Measurements from ENCODE around the gene OMG. TPM values are rescaled to one million over a fixed set of nuclear protein-coding genes. Genes with fewer than 3 reads are reported as not detected.
"Not testable (repeated sequence)": the region's sequence is repeated elsewhere in the genome, so short reads cannot be mapped to it uniquely, and the experiment has no call there.

The OMG gene, protein sequence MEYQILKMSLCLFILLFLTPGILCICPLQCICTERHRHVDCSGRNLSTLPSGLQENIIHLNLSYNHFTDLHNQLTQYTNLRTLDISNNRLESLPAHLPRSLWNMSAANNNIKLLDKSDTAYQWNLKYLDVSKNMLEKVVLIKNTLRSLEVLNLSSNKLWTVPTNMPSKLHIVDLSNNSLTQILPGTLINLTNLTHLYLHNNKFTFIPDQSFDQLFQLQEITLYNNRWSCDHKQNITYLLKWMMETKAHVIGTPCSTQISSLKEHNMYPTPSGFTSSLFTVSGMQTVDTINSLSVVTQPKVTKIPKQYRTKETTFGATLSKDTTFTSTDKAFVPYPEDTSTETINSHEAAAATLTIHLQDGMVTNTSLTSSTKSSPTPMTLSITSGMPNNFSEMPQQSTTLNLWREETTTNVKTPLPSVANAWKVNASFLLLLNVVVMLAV
- under 1 TPM in 1 of 2 experiments, not detected in 1; 0.19 TPM for total RNA-seq

- ChIA-PET POLR2A (no interaction called here), CTCF (no interaction called here)
These were observed at the start of gene OMG for GRCh38 chr17:31297090-31297489. Gene OMG, minus strand, starts transcription at chr17:31297239. Its CDS starts 908 bp downstream, at chr17:31296331.

DNA sequence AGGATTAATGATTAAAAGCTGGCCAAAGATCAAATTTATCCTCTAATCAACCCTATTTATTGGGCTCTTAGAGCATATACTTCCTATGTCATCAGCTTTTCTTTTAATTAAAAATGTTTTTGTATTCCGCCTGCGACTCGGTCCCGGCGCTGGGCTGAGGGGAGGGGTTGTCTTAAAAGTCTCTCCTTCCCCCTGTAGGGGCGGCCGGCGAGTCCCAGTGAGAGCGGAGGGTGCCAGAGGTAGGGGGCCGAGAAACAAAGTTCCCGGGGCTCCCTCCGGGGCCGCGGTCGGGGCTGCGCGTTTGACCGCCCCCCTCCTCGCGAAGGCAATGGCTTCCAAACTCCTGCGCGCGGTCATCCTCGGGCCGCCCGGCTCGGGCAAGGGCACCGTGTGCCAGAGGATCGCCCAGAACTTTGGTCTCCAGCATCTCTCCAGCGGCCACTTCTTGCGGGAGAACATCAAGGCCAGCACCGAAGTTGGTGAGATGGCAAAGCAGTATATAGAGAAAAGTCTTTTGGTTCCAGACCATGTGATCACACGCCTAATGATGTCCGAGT, 48.2 kb upstream of the OMG start:
- CTCF ChIA-PET, POLR2A ChIA-PET: not testable (repeated sequence)

GRCh38 chr17:31339906-31340661, 43.0 kb upstream of the OMG start:
- CTCF ChIA-PET = interaction anchor here (1.3 kb wide), 1 partner anchor 74 kb away, joined by 3 read pairs; no protein-coding TSS in a partner anchor
- POLR2A ChIA-PET = no interaction called here

GRCh38 chr17:31329221-31329620, 32.2 kb upstream of the OMG start:
- CTCF ChIA-PET = no interaction called here
- POLR2A ChIA-PET = no interaction called here

GRCh38 chr17:31328160-31328535, 31.1 kb upstream of the OMG start:
- CTCF ChIA-PET = no interaction called here

DNA sequence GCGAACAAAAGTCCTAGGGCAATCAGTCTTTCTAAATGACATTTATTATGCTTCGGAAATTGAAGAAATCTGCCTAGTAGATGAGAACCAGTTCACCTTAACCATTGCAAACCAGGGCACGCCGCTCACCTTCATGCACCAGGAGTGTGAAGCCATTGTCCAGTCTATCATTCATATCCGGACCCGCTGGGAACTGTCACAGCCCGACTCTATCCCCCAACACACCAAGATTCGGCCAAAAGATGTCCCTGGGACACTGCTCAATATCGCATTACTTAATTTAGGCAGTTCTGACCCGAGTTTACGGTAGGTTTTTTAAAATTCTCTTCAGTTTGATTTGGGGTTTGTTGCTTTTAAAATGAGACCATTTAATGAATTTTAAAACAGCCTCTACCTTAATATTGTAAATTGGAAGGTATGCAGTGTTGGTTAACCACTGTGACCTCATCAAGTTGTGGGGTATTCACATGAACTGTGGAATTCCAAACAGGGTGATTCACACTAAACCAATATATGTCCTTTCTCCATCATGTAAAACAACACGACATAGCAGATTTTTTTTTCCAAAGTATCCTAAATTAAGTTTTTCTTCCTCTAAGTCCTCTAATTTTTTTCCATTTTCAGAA, 30.6 kb upstream of the OMG start:
- CTCF ChIA-PET = no interaction called here
- POLR2A ChIA-PET = no interaction called here

More at GRCh38 chr17:31328160-31328535, 31.1 kb upstream of the OMG start:
- POLR2A ChIA-PET = no interaction called here

DNA sequence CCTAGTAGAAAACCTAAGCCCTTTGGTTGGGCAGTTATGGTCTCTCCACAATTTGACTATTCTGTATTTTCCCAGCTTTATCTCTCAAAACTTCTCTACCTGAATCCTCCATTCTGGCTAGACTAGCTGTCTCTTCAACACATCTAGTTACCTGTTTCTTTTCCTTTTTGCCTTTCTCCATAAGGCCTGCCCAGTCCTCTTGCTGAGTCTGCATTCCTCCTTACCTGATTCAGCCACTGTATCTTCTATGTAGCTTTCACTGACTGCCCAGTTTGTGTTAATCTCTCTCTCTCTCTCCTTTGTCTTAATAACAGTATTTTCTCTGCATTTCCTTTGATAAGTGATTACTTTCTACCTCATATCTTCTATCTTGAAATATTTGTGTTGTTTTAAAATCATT, 26.5 kb upstream of the OMG start:
- ChIA-PET CTCF (no interaction called here), POLR2A (no interaction called here)

- ChIA-PET POLR2A (interaction anchor here (0.7 to 0.9 kb wide), 2 partner anchors 9 to 12 kb away, joined by 3 read pairs; no protein-coding TSS in a partner anchor), CTCF (interaction anchor here (1.0 kb wide), 1 partner anchor 10 kb away, joined by 3 read pairs; no protein-coding TSS in a partner anchor)
These were observed 24.9 kb upstream of the OMG start for GRCh38 chr17:31321966-31322365.

- POLR2A ChIA-PET = interaction anchor here (0.7 to 0.9 kb wide), 3 partner anchors 8 to 11 kb away, joined by 3 read pairs; no protein-coding TSS in a partner anchor
- CTCF ChIA-PET = interaction anchor here (1.0 kb wide), 1 partner anchor 10 kb away, joined by 3 read pairs; no protein-coding TSS in a partner anchor
These were observed 24.4 kb upstream of the OMG start, which contains the start of gene EVI2A for GRCh38 chr17:31321481-31321880. Gene EVI2A, minus strand, starts transcription at chr17:31321622. Its CDS starts 2,609 bp downstream, at chr17:31319013.

DNA sequence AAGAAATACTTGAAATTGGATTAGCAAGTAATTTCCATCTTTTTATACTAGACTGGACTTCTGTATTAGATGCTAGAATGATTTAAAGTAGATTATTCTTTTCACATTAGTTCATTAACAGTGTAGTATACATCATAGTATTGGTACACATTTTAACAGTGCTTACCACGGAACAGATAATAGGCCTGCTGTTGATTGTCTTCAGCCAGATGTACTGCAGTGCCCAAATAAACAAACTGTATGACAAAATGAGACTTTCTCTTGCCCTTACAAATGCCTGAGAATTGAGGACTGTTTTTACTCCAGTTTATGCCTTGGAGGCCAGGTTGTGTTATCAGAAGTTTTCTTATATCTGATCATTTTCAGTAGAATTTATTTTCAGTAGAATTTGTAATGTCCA, 23.8 kb upstream of the OMG start:
- ChIA-PET CTCF (interaction anchor here (1.0 kb wide), 1 partner anchor 10 kb away, joined by 4 read pairs; no protein-coding TSS in a partner anchor), POLR2A (interaction anchor here (0.7 to 1.9 kb wide), 3 partner anchors 9 to 12 kb away, joined by 3 to 15 read pairs (median 7); no protein-coding TSS in a partner anchor)

DNA sequence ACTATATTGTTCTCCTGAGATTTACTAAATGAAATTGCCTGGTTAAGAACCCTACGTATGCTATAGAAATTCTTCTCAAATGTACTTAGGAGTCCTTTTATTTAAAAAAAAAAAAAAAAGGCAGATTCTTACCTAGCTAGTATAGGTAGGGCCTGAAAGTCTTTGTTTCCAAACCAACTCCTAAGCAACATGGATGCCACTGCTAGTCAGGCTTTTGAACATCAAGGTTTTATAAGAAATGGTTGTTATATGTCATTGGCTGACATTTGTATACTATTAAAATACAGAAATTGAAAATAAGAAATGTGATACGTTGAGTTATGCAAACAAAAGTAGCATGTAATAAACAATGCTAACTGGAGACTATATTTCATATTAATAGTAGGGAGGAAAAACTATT, 23.2 kb upstream of the OMG start:
- POLR2A ChIA-PET = interaction anchor here (1.2 to 1.9 kb wide), 2 partner anchors 9 to 10 kb away, joined by 7 to 15 read pairs; no protein-coding TSS in a partner anchor
- CTCF ChIA-PET = interaction anchor here (1.0 kb wide), 1 partner anchor 9 kb away, joined by 4 read pairs; no protein-coding TSS in a partner anchor

GRCh38 chr17:31318851-31319661, 22.0 kb upstream of the OMG start:
- CTCF ChIA-PET = interaction anchor here (0.7 to 1.7 kb wide), 3 partner anchors 8 to 622 kb away, joined by 3 to 6 read pairs (median 3); no protein-coding TSS in a partner anchor
- POLR2A ChIA-PET = interaction anchor here (0.6 to 1.9 kb wide), 5 partner anchors 9 to 336 kb away, joined by 3 to 15 read pairs (median 3); no protein-coding TSS in a partner anchor

DNA sequence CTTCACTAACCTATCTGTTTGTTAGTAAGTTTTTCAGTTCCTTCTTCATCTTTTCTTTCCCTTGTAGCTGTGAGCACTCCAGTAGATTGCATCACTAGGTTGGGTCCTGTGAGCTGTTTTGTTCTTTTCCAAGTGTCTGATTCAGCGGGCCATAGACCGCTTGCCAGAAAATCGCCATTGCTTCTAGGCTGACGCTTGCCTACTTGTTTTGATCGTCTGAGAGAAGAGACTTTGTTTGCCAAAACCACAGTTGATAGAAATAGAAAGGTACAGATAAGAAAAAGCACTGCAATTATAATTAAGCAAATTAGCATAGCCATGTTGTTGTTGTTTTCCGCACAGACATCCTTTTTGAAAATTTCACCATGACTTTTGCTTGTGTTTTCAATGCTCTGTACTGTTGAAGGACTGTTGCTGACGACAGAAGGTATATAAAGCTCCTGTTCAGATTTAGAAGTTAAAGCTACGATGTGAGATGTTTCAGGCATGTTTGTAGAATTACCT, 21.3 kb upstream of the OMG start:
- CTCF ChIA-PET = interaction anchor here (0.9 to 1.7 kb wide), 2 partner anchors 8 to 10 kb away, joined by 3 to 6 read pairs; no protein-coding TSS in a partner anchor
- POLR2A ChIA-PET = interaction anchor here (1.0 to 1.3 kb wide), 2 partner anchors 9 to 190 kb away, joined by 3 read pairs; no protein-coding TSS in a partner anchor

- ChIA-PET CTCF (no interaction called here), POLR2A (no interaction called here)
These were observed 17.7 kb upstream of the OMG start for GRCh38 chr17:31314782-31315100.

DNA sequence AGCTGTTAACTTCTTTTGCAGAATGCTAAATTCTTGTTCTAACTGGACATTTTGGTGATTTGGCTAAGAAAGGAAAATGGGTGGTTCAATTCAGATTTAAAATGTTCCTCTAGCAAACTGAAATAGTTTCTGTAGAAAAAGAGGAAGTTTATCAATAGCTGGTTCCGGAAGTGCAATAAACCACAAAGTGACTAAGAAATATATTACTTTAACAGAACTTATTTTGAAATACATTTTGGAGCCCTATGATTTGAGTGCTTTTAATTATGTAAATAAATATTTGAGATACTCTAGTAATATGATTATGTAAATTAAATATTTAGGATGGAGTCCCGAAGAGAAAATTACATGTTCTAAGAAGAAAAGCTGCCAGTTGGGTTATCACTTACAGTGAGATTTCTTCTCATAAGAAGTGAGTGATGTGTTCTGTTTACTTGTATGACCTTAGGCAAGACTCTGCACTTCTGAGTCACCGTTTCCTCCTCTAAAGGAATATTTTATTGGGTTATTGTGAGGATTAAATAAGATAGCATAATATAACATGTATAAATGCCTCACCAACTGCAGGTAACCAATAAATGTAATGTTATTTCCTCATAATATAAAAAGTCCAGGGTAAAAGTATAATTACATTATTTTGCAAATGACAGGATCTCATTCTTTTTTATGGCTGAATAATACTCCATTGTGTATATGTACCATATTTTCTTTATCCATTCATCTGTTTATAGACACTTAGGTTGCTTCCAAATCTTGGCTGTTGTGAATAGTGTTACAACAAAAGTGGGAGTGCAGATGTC, 17.1 kb upstream of the OMG start, which contains the start of gene EVI2B:
Gene EVI2B (minus strand): TSS at position 73 of the 800 bp plus-strand sequence. CDS start 8,445 bp downstream, outside the sequence.
- POLR2A ChIA-PET = no interaction called here
- CTCF ChIA-PET = no interaction called here

GRCh38 chr17:31312223-31312622, 15.2 kb upstream of the OMG start:
- ChIA-PET POLR2A (interaction anchor here (1.4 kb wide), 1 partner anchor 8 kb away, joined by 7 read pairs; no protein-coding TSS in a partner anchor), CTCF (interaction anchor here (1.3 kb wide), 1 partner anchor 9 kb away, joined by 3 read pairs; the partner anchor contains the start of gene EVI2A)

DNA sequence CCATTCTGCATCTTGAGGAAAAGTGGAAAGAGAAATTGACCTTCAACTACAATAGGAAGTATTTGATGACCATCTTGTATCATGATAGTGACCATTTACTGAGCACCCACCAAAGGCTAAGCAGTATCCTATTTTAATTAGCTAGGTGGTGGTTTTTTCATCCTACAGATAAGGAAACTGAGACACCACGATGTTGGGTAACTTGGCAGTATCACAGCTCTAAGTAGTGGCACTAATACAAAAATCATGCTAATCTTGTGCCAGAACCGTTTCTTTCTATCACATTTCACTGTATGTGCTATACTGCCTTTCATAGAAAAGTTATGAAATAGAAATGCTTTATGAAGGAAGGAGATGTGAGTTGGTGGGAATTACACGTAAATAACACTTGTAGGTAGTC, 14.5 kb upstream of the OMG start:
- ChIA-PET CTCF (interaction anchor here (1.0 to 1.7 kb wide), 3 partner anchors 9 to 10 kb away, joined by 3 to 4 read pairs (median 3); partner anchors contain the start of gene EVI2A), POLR2A (interaction anchor here (1.4 kb wide), 1 partner anchor 9 kb away, joined by 7 read pairs; no protein-coding TSS in a partner anchor)

Measured in activated CD8-positive, alpha-beta memory T cell treated with anti-CD3 and anti-CD28 coated beads for 36 hours (primary cell).